Hepatocyte (in vitro differentiated cells): Measurements from ENCODE around the gene PSMB7.
A peak's percentile ranks its signal among the peaks of the same experiment; 100 is the strongest.

Experiments used
- CTCF ChIP-seq: fragments of 200-600 bp; sonication (generic); IDR thresholded peaks from 2 replicates; pipeline ENCODE4 v1.5.1; 2016; ENCODE audit warnings: antibody characterized with exemption, mild to moderate bottlenecking; ENCODE audit not compliant: poor library complexity
- EZH2 ChIP-seq: fragments of 200-600 bp; sonication (generic); IDR thresholded peaks from 2 replicates; pipeline ENCODE4 v1.6.1; 2016; ENCODE audit warnings: antibody characterized with exemption, mild to moderate bottlenecking, borderline replicate concordance

- TF ChIP-seq CTCF (peak; percentile 55), EZH2 (no peak)
Measured at GRCh38 chr9:124410321-124410913, 4.8 kb downstream of the PSMB7 start.
